K562 (cell line): Measurements from ENCODE around the gene GNAS-AS1. TPM values are rescaled to one million over a fixed set of nuclear protein-coding genes. Genes with fewer than 3 reads are reported as not detected.

Experiments used
- ATAC-seq: fragments of 200-7000 bp; cut with Tn5 transposase; 3 replicates; pipeline ENCODE4 v1.9.1; 2020; ENCODE audit warnings: moderate library complexity
- BruUV-seq: library from RNA; stranded (reverse); fragments of 400-500 nt; replicated peaks from 2 replicates; lab custom pipeline; 2021; lab: Mats Ljungman, UMichigan
- CTCF ChIA-PET: fragments of 300-600 bp; formaldehyde crosslinking; extraction: SDS; loops from one replicate; lab custom pipeline; 2021; ENCODE audit warnings: low intra/inter-chr PET ratio; lab: Yijun Ruan, JAX
- POLR2A ChIA-PET: fragments of 300-600, 350-650 bp; sonication (Branson Sonifier 250); formaldehyde crosslinking; extraction: SDS; loops from one replicate; lab custom pipeline; 2021; ENCODE audit warnings: antibody characterized with exemption, inconsistent platforms; lab: Yijun Ruan, JAX
- DNase-seq, 4 experiments: peaks; one replicate each; pipeline versions ENCODE4 v3.0.0 to v3.0.0-alpha.2; 2011 to 2018; ENCODE audit warnings: low spot score in 3 of 4, mixed read lengths in 3 of 4; ENCODE audit errors: extremely low read depth in 1 of 4
- FAIRE-seq: peaks from 2 replicates; lab custom pipeline; 2011; peaks lifted over from hg19 to GRCh38; lab: Jason Lieb, UNC
- H2AFZ ChIP-seq: 2 replicates; pipeline ENCODE4 v1.6.0; 2011; ENCODE audit warnings: low read depth, low read length, control low read depth, inconsistent platforms
- H3K27ac ChIP-seq: fragments of 200-600 bp; 3 replicates; pipeline ENCODE4 v1.8.0; 2011; ENCODE audit warnings: low read depth, mild to moderate bottlenecking, control low read depth, inconsistent platforms, low read length, moderate library complexity, mixed read lengths; ENCODE audit errors: extremely low read depth
- H3K27me3 ChIP-seq, 2 experiments: fragments of 300-600 bp in 1 of 2; 2 replicates in 1 of 2; 3 replicates in 1 of 2; pipeline versions ENCODE4 v1.6.0 to v1.8.0; 2011; ENCODE audit warnings: inconsistent platforms in 2 of 2, low read length in 2 of 2, mild to moderate bottlenecking in 1 of 2, mixed read lengths in 1 of 2, moderate library complexity in 1 of 2; ENCODE audit not compliant: control insufficient read depth in 2 of 2, insufficient read depth in 2 of 2
- H3K36me3 ChIP-seq: fragments of 300-600 bp; 3 replicates; pipeline ENCODE4 v1.8.0; 2011; ENCODE audit warnings: mild to moderate bottlenecking, low read length, inconsistent platforms; ENCODE audit not compliant: control insufficient read depth, insufficient read depth
- H3K4me1 ChIP-seq, 2 experiments: fragments of 200-600 bp in 1 of 2; replicated peaks in 1 of 2; 2 replicates in 1 of 2; 3 replicates in 1 of 2; pipeline versions ENCODE4 v1.5.1 to v1.8.0; 2011; ENCODE audit warnings: inconsistent platforms in 2 of 2, low read length in 2 of 2, mild to moderate bottlenecking in 1 of 2, mixed read lengths in 1 of 2, moderate library complexity in 1 of 2; ENCODE audit not compliant: control insufficient read depth in 2 of 2, insufficient read depth in 2 of 2
- H3K4me2 ChIP-seq: 2 replicates; pipeline ENCODE4 v1.6.1; 2011; ENCODE audit warnings: low read length, control low read depth, inconsistent platforms, mixed read lengths; ENCODE audit not compliant: insufficient read depth
- H3K4me3 ChIP-seq: fragments of 200-600 bp; sonication (generic), shearing (Covaris generic); 2 replicates; pipeline ENCODE4 v1.5.1; 2016; ENCODE audit warnings: control low read depth, inconsistent platforms
- H3K79me2 ChIP-seq: fragments of 200-600 bp; 3 replicates; pipeline ENCODE4 v1.8.0; 2011; ENCODE audit warnings: low read length, inconsistent platforms; ENCODE audit not compliant: control insufficient read depth, insufficient read depth
- H3K9ac ChIP-seq, 2 experiments: 2 replicates each; pipeline versions ENCODE4 v1.6.0 to v1.6.1; 2011; ENCODE audit warnings: low read depth in 2 of 2, low read length in 2 of 2, control low read depth in 1 of 2, inconsistent platforms in 1 of 2, mild to moderate bottlenecking in 1 of 2, mixed read lengths in 1 of 2; ENCODE audit not compliant: insufficient read depth in 1 of 2
- H3K9me1 ChIP-seq: one replicate; pipeline ENCODE4 v1.6.0; 2011; ENCODE audit warnings: inconsistent platforms, mild to moderate bottlenecking, low read length, moderate library complexity; ENCODE audit not compliant: control insufficient read depth, insufficient read depth
- H3K9me3 ChIP-seq: replicated peaks from 2 replicates; pipeline ENCODE4 v1.5.1; 2011; ENCODE audit warnings: low read depth, low read length, inconsistent platforms; ENCODE audit not compliant: control insufficient read depth, insufficient read depth
- H4K20me1 ChIP-seq: replicated peaks from 2 replicates; pipeline ENCODE4 v1.6.1; 2011; ENCODE audit warnings: low read length, inconsistent platforms, mixed read lengths; ENCODE audit not compliant: control insufficient read depth, insufficient read depth
- MBD1 ChIP-seq: fragments of 250-450 bp; sonication (Bioruptor Pico); IDR thresholded peaks from 2 replicates; pipeline ENCODE4 v1.8.0; 2022; ENCODE audit warnings: inconsistent platforms
- PHTF2 ChIP-seq: fragments of 250-450 bp; sonication (Bioruptor Pico); IDR thresholded peaks from 2 replicates; pipeline ENCODE4 v1.5.0; 2021; ENCODE audit warnings: mild to moderate bottlenecking
- THAP7 ChIP-seq: fragments of 250-450 bp; sonication (Bioruptor Pico); IDR thresholded peaks from 2 replicates; pipeline ENCODE4 v1.5.0; 2021
- XRCC3 ChIP-seq: fragments of 450-650 bp; IDR thresholded peaks from 2 replicates; pipeline ENCODE4 v1.6.1; 2017; ENCODE audit warnings: mild to moderate bottlenecking, moderate library complexity
- ZNF239 ChIP-seq: fragments of 250-450 bp; sonication (Bioruptor Pico); IDR thresholded peaks from 2 replicates; pipeline ENCODE4 v1.4.0; 2020; ENCODE audit warnings: mild to moderate bottlenecking
- WGBS: fragments of 100-300 bp; shearing (Covaris generic); methylation state at CpG from one replicate; pipeline ENCODE4 v1.1.6; 2016; ENCODE audit warnings: low coverage, mixed read lengths; ENCODE audit not compliant: insufficient coverage; ENCODE audit errors: missing lambda C conversion rate; 5-methylcytosine and 5-hydroxymethylcytosine counted together
- in situ Hi-C: fragments of 300-500 bp; cut with MboI; formaldehyde crosslinking; loops from 4 replicates; pipeline ENCODE4 v1.15.0; 2018; ENCODE audit warnings: inconsistent platforms, mixed read lengths
- intact Hi-C: fragments of 100-400 bp; cut with micrococcal nuclease; formaldehyde crosslinking; loops from 2 replicates; pipeline ENCODE4 v1.14.2; 2022
- polyA plus RNA-seq, 8 experiments: library from polyadenylated mRNA; depleted of rRNA in 4 of 8; stranded (reverse) in 5 of 8; unstranded in 3 of 8; fragments of >200 nt; fragmentation: Nextera tagmentation in 2 of 8; fragmentation: Illumina TruSeq in 1 of 8; extraction: Ambion mirVana in 2 of 8; extraction: Trizol in 1 of 8; gene quantifications; 2 replicates each; pipeline versions ENCODE4 v1.2.1 to v1.2.3, GENCODE V29; 2011 to 2014; ENCODE audit warnings: inconsistent platforms in 1 of 8, missing spikeins in 1 of 8
- total RNA-seq, 7 experiments: library from RNA; depleted of rRNA in 6 of 7; stranded (reverse); fragments of >200 nt in 6 of 7; fragmentation: Illumina TruSeq in 2 of 7; extraction: Trizol in 2 of 7; gene quantifications; 2 replicates each; pipeline versions ENCODE4 v1.2.1 to v1.2.3, GENCODE V29; 2011 to 2021; ENCODE audit warnings: low replicate concordance in 1 of 7

GNAS-AS1 gene
- total and polyA plus RNA-seq, 9 of the 15 experiments (the other 6 are each of a cell fraction or from before 2014, with no cell fraction given) = 0.04 to 2.5 (median 0.25) TPM

- TF ChIP-seq MBD1 (CRISPR knock-in tag) = no peak
- TF ChIP-seq THAP7 = no peak
Observed at GRCh38 chr20:58797371-58798338, 53.0 kb downstream of the GNAS-AS1 start (continued).

DNA sequence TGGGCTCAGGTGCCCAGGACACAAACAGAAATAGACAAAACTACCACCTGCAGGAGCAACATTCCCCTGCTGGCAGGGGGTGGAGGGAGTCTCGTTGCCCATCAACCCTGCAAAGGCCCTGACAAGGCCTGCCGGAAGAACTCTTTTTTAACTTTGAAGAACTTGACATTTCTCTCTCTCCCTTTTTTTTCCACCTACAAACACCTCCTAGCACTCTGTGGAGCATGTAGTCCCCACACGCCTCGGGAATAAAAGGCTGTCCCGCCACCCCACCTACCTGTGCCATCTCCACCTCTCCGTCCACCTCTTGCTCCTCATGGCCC is 54.8 kb downstream of the GNAS-AS1 start:
- 2% methylated on average over 6 of the region's 6 CpGs for WGBS
- H3K27me3 ChIP-seq = peaks cover 35 to 81% of the 10 kb centered on the region in 2 experiments

More for the DNA sequence above, 54.8 kb downstream of the GNAS-AS1 start:
- peaks cover 3% of the 10 kb centered on the region; the same call in 1 of the 2 replicates for H4K20me1 ChIP-seq
- no peak for FAIRE-seq
- DNase-seq = no peak
- no peak overlapping the region for H3K4me2 ChIP-seq
- H3K36me3 ChIP-seq = no peaks in the 10 kb centered on the region
- no TSS peak for BruUV-seq
- no peaks in the 10 kb centered on the region for H3K9me1 ChIP-seq
- no peak overlapping the region for H3K27ac ChIP-seq
- TF ChIP-seq PHTF2 (CRISPR knock-in tag) (no peak), XRCC3 (no peak), ZNF239 (CRISPR knock-in tag) (peak; percentile 88)
- in situ Hi-C loops = no loop called here
- peaks cover 0 to 4% of the 10 kb centered on the region in 2 experiments; a peak in 2 of 5 replicates for H3K4me1 ChIP-seq
- ChIA-PET POLR2A (no interaction called here), CTCF (no interaction called here)
- no peaks in the 10 kb centered on the region for H3K79me2 ChIP-seq
- no peak overlapping the region for H2AFZ ChIP-seq
- intact Hi-C loops = no loop called here
- no peak overlapping the region for H3K4me3 ChIP-seq
- H3K9me3 ChIP-seq = no peaks in the 10 kb centered on the region
- no peak overlapping the region for H3K9ac ChIP-seq
- ATAC-seq = no peak
